Activated effector memory CD4-positive, alpha-beta T cell treated with anti-CD3 and anti-CD28 coated beads, Interleukin-2, amount 50 U/mL, for 16 hours (primary cell): Measurements from ENCODE around the gene DMD.
"Not testable (repeated sequence)": the region's sequence is repeated elsewhere in the genome, so short reads cannot be mapped to it uniquely, and the experiment has no call there.

Experiments
- DNase-seq: peaks from one replicate; pipeline ENCODE4 v3.0.0-alpha.2; 2020

DMD gene

GRCh38 chrX:31969714-31970113, 1241.6 kb downstream of the DMD start:
- DNase-seq = no peak

DNA sequence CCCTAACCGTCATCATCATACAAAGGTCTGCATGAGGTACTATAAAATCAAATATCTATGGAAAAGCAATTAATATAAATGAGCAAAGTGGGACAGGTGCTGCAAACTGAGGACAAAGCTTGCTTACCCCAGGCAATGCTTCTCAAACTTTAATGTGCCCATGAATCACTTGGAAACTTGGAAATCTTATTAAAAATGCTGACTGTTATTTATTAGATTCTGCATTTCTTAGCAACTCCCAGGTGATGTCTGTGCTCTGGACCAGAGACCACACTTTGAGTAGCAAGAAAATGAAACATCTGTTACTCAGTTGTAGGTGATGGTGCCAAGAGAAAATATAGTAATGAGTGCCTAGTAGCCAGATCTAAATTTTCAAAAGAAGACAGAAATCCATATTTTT, 1249.1 kb downstream of the DMD start:
- no peak for DNase-seq

- DNase-seq = no peak
Observed at GRCh38 chrX:31934842-31935370, 1276.4 kb downstream of the DMD start.

DNA sequence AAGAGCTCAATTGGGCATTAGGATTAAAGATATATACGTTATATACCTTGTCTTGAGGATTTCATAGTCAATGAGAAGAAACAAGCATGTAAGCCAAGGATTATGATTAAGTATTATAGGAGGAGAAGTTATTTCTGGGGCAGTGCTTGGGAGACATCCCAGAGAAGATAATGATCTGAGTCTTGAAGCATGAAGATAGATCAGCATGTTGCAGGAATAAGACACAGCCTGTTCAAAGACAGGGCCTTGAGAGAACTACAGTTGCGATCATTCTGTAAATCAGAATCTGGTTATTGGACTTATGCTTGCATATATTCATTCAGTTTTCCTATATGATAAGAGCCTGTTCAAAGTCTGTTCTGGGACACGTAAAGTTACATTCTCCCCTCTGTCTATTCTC, 1277.3 kb downstream of the DMD start:
- no peak for DNase-seq

- no peak for DNase-seq
Observed at GRCh38 chrX:31932769-31933168, 1278.6 kb downstream of the DMD start.

DNA sequence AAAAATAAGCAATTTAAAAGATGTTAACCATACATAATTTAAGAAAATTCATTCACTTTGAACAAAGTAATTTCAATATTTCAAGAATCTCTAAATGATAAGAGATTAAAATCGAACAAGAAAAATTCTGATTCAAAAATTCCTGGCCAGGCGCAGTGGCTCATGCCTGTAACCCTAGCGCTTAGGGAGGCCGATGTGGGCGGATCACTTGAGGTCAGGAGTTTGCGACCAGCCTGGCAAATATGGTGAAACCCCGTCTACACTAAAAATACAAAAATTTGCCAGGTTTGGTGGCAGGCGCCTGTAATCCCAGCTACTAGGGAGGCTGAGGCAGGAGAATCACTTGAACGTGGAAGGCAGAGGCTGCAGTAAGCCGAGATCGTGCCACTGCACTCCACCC, 1279.0 kb downstream of the DMD start:
- DNase-seq = not testable (repeated sequence)

DNA sequence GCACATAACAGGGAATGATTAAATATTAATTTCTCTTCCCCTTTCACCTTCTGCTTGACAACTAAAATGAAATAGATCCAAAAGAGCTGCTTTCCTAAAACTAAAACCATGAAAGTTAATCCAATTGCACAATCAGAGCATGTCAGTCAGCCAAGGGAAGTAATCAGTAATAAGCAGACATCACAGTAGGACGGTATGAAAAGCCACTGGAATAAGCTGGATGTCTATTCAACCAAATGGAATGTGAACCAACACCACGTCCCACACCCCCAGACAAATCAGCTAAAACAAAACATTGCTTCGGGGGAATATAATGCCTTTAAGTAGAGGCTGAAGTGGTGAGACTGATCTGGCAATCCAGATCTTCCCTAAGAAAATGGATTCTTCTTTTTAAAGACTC, 1280.1 kb downstream of the DMD start:
- DNase-seq = no peak

DNA sequence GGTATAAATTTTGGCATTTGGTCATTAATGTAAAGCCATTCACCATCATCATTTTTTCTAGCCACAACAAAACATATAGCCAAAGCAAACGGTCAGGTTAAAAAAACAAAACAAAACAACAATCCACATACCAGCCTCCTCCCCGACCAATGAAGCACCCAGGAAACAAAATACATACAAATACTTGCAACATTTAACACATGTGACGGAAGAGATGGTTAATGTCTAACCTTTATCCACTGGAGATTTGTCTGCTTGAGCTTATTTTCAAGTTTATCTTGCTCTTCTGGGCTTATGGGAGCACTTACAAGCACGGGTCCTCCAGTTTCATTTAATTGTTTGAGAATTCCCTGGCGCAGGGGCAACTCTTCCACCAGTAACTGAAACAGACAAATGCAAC, 1282.0 kb downstream of the DMD start:
- DNase-seq = no peak

- no peak for DNase-seq
Observed at GRCh38 chrX:31921236-31921635, 1290.1 kb downstream of the DMD start.

DNA sequence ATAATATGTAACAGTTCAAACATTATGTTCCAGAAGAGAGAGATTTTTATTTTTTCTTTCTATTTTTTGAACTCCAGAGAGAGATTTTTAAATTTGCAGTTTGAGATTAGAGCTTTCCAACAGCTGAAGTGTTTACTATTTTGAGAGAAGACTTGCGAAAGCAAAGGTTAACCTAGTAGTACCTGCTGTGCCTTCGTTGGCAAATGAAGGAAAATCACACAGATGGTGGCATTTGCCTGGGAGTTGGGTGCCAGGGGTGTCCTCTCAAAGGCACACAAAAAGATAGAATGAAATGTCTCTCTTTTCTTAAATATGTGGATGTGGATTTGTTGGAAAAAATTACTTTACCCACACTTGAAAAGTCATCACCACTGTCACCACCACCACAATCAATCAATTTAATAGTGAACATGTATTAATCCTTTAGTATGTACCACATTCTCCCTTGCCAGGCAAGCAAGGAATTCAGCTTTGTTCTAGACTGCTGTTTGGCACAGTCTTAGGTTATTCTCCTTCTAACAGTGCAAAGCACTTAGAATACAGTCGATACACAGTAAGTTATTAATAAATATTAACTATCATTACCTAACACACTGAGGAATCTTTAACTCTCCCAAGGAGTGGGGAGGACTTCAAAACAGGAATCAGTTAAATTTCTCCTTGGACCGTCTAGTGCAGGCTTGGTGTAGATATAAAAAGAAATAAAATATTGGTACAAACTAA, 1301.3 kb downstream of the DMD start:
- DNase-seq = no peak

DNA sequence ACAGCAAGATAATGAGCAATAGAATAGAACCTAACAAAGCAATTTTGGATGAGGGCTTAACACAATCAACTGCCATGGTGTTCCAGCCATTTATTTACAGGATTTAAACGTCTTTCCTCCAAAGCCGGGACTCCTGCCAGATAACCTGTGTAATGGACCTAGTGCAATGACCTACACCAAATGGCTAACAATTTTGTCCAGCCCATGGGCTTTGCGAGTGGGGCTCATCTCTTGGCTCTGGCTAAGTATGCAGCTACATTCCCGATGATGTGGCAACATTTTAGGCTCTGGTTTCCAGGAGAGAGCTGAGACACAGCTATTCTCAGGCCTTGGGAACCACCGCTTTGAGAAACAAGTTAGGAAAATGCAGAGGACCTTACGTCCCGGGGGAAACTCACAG, 1317.2 kb downstream of the DMD start:
- DNase-seq = no peak

GRCh38 chrX:31893525-31893924, 1317.8 kb downstream of the DMD start:
- no peak for DNase-seq

DNA sequence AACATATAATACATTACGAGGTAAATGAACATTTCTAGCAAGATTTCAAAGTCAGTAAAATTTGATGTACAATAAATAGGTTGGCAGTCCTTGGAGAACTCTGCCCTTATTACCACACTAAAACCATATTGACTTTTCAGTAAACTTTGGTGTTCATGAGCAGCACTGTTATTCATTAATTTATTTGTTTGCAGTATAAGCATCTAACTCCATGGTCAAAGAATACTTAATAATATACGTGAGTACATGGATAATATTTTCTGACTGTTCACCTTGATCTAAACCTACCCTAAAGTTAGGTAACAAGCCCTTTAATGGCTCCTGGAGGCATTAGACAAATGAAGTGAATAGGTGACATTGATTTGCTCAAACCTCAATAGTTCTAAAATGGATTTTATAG, 1322.3 kb downstream of the DMD start:
- no peak for DNase-seq

GRCh38 chrX:31884535-31884934, 1326.8 kb downstream of the DMD start:
- no peak for DNase-seq

- no peak for DNase-seq
Observed at GRCh38 chrX:31872007-31872406, 1339.3 kb downstream of the DMD start.

GRCh38 chrX:31870267-31870666, 1341.1 kb downstream of the DMD start:
- no peak for DNase-seq

- no peak for DNase-seq
Observed at GRCh38 chrX:31860686-31861085, 1350.7 kb downstream of the DMD start.

DNA sequence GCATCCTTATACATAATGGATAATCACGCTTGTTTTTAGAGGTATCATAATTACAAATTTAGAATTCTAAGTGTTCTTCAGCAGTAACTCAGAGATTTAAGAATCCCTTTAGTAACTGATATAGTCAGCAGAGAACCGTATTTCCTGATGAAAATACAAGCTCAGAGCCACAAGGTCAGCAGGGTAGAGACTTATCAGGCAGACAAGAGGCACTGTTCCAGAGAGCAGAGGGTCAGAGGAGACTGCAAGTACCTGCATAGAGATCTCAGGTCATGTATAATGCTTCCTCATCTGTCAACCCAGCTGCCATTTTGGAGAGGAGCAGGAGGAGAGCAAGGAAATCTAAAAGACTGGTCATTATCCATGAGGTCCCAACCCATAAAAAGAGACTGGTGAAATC, 1352.4 kb downstream of the DMD start:
- no peak for DNase-seq

- no peak for DNase-seq
Observed at GRCh38 chrX:31854716-31855115, 1356.6 kb downstream of the DMD start.

DNA sequence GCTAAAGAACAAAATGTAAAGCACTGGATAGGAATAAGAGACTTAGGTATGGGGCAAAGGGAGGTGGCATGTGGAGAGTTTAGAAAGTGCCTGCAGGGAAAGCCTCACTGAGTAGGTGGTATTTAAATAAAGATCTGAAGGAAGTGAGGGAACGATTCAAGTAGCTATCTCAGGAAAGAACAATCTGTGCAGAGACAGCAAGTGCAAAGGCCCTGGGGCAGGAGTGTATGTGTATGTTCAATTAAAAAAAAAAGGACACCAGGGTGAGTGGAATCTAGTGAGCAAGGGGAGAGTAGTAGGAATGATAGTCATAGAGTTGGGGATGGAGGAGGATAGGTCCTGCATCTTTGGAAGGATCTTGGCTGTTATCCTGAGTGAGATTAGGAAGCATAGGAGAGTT, 1359.6 kb downstream of the DMD start:
- DNase-seq = no peak

GRCh38 chrX:31847773-31848172, 1363.6 kb downstream of the DMD start:
- no peak for DNase-seq

DNA sequence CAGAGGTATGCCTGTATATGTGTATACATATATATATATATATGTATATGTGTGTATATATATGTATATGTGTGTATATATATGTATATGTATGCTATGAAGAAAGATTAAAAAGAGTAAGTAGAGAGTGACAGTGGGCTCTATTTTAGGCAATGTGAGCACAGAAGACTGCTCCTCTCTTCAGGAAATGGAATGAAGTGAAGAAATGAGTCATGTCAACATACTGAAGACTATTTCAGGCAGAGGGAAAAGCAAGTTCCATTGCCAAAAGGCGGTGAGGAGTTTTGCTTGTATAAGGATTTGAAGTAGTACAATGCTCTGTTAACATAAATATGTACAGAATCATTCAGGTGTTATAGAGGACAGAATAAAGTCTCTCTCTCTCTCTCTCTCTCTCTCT, 1366.3 kb downstream of the DMD start:
- no peak for DNase-seq

DNA sequence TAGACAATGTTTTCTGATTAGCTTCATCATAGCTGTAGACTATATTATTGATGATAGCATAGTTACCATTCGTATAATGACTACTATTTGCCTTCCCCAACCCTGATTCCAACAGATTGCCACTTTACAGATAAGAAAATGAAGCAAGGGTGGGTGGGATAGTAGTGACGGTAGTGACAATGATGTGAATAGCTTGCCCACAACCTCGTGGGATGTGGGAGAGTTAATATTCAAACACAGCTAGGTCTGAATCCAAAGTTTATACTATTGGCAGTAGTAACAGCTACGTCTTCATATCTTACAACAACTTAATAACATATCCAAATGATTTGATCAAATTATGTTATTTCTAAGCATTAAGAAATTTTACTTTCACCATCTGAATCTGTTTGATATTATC, 1372.7 kb downstream of the DMD start:
- DNase-seq = no peak

GRCh38 chrX:31837445-31838049, 1373.8 kb downstream of the DMD start:
- DNase-seq = no peak

- no peak for DNase-seq
Observed at GRCh38 chrX:31836479-31836878, 1374.9 kb downstream of the DMD start.
